ENCODE data around the gene FOXN3.
A peak's percentile ranks its signal among the peaks of the same experiment; 100 is the strongest.

The FOXN3 gene, protein sequence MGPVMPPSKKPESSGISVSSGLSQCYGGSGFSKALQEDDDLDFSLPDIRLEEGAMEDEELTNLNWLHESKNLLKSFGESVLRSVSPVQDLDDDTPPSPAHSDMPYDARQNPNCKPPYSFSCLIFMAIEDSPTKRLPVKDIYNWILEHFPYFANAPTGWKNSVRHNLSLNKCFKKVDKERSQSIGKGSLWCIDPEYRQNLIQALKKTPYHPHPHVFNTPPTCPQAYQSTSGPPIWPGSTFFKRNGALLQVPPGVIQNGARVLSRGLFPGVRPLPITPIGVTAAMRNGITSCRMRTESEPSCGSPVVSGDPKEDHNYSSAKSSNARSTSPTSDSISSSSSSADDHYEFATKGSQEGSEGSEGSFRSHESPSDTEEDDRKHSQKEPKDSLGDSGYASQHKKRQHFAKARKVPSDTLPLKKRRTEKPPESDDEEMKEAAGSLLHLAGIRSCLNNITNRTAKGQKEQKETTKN

DNA sequence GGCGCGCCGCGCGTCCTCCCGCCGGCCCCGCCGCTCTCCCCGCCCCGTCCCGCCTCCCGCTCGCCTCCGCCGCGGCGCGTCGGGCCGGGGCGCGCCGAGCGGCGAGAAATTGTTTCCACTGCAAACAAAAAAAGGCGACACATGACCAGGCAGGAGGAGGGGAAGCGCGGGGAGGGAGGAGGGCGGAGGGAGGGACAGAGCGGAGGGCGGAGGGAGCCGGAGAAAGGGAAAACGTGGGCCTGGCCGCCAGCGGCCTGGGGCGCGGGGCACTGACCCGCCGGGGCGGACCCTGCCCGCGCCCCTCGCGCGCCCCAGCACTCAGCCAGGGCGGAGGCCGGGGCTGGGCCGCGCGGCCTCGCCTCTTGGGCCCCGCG, at the start of gene FOXN3:
FOXN3 (minus strand) TSS at position 143 of the 374 bp plus-strand sequence. CDS start 4,757 bp downstream, outside the sequence.
- DNase-seq (ENCODE audit: extremely low spot score): peak; percentile 82
- CTCF ChIA-PET: no interaction called here
- POLR2A ChIA-PET: no interaction called here
- TF ChIP-seq NFRKB (IDR thresholded peaks at IDR 0.05): no peak
- no peak for TF ChIP-seq TARDBP (IDR thresholded peaks at IDR 0.05)
- TF ChIP-seq ZNF384 (IDR thresholded peaks at IDR 0.05): no peak
- no peak for TF ChIP-seq SP1 (IDR thresholded peaks at IDR 0.05)
- TF ChIP-seq, protein P1, sequence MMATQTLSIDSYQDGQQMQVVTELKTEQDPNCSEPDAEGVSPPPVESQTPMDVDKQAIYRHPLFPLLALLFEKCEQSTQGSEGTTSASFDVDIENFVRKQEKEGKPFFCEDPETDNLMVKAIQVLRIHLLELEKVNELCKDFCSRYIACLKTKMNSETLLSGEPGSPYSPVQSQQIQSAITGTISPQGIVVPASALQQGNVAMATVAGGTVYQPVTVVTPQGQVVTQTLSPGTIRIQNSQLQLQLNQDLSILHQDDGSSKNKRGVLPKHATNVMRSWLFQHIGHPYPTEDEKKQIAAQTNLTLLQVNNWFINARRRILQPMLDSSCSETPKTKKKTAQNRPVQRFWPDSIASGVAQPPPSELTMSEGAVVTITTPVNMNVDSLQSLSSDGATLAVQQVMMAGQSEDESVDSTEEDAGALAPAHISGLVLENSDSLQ (IDR thresholded peaks at IDR 0.05): no peak
- TF ChIP-seq ARNT (IDR thresholded peaks at IDR 0.05): no peak
- TF ChIP-seq SUZ12 (IDR thresholded peaks at IDR 0.05): no peak
- no peak for TF ChIP-seq FOXM1 (IDR thresholded peaks at IDR 0.05; ENCODE audit: borderline replicate concordance)
- no peak for TF ChIP-seq L3MBTL2 (conservative IDR thresholded peaks at IDR 0.05)
- TF ChIP-seq BHLHE40 (IDR thresholded peaks at IDR 0.05; ENCODE audit: borderline replicate concordance): no peak
- no peak for TF ChIP-seq HDGF (IDR thresholded peaks at IDR 0.05; ENCODE audit: borderline replicate concordance)
- no peak for TF ChIP-seq FOXA1 (IDR thresholded peaks at IDR 0.05)
- TF ChIP-seq CTBP1 (IDR thresholded peaks at IDR 0.05; ENCODE audit: borderline replicate concordance): no peak
- no peak for TF ChIP-seq ELF4 (IDR thresholded peaks at IDR 0.05)
- TF ChIP-seq FOXK2 (IDR thresholded peaks at IDR 0.05): no peak
- no peak for TF ChIP-seq LEF1 (IDR thresholded peaks at IDR 0.05; ENCODE audit: borderline replicate concordance)

DNA sequence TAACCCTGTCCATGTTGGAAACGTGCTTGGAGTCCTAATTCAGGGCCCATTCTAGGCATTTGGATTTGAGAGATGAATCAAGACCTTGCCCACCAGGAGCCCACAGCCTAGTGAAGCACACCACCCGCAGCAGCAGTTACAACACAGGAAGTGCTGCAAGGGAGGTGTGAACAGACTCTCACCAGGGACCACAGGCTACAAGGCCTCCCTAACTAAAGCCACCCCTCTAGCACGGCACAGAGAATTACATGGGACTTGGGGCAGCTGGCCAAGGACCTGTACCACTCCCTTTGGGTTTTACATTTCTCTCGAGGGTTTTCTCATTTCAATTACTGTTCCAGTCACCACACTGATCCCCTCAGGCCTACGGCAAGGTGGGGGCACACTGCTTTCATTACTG, 49.5 kb upstream of the FOXN3 start:
- POLR2A ChIA-PET: no interaction called here
- CTCF ChIA-PET: no interaction called here
- DNase-seq (ENCODE audit: extremely low spot score): no peak
- TF ChIP-seq ZNF384 (IDR thresholded peaks at IDR 0.05): no peak

DNA sequence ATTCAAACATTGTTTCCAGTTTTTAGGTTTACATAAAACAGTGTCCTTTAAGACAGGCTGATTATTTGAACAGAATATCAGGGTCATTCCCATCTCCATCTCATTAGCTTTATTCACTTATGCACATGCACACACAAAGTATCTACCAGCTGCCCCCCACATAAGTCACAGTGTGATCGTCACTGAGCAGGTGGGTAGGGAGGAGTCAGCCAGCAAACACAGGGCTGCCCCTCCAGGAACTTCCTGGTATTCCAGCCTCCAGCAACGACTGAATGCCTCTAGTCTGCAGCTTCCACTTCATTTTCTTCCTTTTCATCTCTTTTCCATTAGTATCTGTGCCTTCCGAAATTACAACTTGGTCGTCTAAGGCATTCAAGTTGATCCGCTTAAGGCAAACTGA, 48.8 kb upstream of the FOXN3 start:
- CTCF ChIA-PET: no interaction called here
- DNase-seq (ENCODE audit: extremely low spot score): no peak
- TF ChIP-seq L3MBTL2 (conservative IDR thresholded peaks at IDR 0.05) (no peak), FOXA1 (IDR thresholded peaks at IDR 0.05) (no peak), CTBP1 (IDR thresholded peaks at IDR 0.05; ENCODE audit: borderline replicate concordance) (no peak), ARNT (IDR thresholded peaks at IDR 0.05) (no peak), FOXM1 (IDR thresholded peaks at IDR 0.05; ENCODE audit: borderline replicate concordance) (no peak), BHLHE40 (IDR thresholded peaks at IDR 0.05; ENCODE audit: borderline replicate concordance) (no peak)
- POLR2A ChIA-PET: no interaction called here

DNA sequence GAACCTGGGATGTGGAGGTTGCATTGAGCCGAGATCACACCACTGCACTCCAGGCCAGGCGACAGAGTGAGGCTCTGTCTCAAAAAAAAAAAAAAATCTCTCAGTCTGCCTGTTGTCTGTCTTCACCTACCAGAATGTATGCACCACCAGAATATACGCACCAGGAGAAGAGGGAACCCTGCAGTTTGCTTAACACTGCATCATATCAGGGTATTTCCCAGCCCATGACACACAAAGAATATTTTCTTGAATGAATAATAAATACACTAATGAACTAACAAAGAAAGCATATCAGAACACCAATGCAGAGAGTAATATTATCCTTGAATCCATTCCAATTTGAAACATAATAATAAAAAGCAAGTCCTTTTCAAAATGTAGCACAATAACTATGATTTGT, 44.2 kb upstream of the FOXN3 start:
- ChIA-PET POLR2A (no interaction called here), CTCF (no interaction called here)
- DNase-seq (ENCODE audit: extremely low spot score): no peak
- TF ChIP-seq LEF1 (IDR thresholded peaks at IDR 0.05; ENCODE audit: borderline replicate concordance) (no peak), FOXM1 (IDR thresholded peaks at IDR 0.05; ENCODE audit: borderline replicate concordance) (no peak), HDGF (IDR thresholded peaks at IDR 0.05; ENCODE audit: borderline replicate concordance) (no peak)
- TF ChIP-seq, protein P1 (IDR thresholded peaks at IDR 0.05): no peak

DNA sequence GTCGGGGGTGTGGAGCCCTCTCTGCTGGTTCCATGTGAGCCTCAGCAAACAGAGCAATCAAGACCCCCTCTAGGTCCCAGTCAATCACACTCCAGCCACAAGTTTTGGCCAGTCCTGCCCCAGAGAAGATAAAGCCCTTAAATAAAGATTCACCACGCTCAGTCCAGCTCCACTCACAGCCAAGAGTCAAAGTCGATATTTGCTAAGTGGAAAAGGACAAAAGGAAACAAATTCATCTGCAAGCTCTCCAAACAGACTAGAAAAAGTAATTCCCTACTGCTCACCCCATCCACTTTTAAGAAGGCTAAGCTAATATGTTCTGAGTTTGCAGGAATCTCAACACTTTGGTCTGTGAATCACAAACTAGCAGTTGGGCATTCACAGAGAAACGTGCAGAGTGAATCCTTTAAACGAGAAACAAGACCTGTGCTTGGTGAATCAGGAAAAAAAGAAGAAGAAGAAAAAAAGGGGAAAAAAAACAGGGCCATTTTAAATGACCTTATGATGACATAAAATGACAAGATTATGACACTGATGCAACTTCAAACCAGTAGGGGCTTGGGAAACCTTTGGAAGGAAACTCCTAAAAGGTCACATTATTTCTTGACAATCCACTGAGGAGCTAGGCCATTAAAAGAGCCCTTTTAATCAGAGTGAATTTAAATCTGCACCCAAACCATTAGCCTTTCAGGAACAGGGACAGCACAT, 41.8 kb upstream of the FOXN3 start:
- ChIA-PET CTCF (no interaction called here), POLR2A (no interaction called here)
- no peak for DNase-seq (ENCODE audit: extremely low spot score)
- TF ChIP-seq SP1 (IDR thresholded peaks at IDR 0.05): no peak
- TF ChIP-seq L3MBTL2 (conservative IDR thresholded peaks at IDR 0.05): no peak

DNA sequence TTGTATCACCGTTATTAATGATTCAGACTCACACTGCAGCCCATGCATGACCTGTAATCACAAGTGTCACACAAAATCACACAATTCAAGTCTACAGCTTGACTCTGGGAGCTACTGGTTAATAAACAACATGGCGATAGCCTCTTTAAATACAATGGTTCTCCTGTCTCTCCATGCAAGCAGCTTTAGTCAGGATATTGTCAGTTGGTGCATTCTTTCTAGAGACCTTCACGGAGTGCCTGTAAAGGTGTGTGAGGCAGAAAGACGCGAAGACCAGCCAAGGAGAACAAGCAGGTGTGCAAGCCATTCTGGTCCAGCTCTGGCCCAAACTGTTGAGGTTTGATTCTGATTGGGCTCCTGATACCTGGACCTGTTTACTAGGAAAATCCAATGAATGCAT, 40.0 kb upstream of the FOXN3 start:
- TF ChIP-seq TARDBP (IDR thresholded peaks at IDR 0.05): no peak
- no peak for TF ChIP-seq FOXM1 (IDR thresholded peaks at IDR 0.05; ENCODE audit: borderline replicate concordance)
- TF ChIP-seq BHLHE40 (IDR thresholded peaks at IDR 0.05; ENCODE audit: borderline replicate concordance): no peak
- TF ChIP-seq SUZ12 (IDR thresholded peaks at IDR 0.05): no peak
- no peak for TF ChIP-seq ARNT (IDR thresholded peaks at IDR 0.05)
- no peak for TF ChIP-seq HDGF (IDR thresholded peaks at IDR 0.05; ENCODE audit: borderline replicate concordance)
- TF ChIP-seq NFRKB (IDR thresholded peaks at IDR 0.05): no peak
- no peak for TF ChIP-seq ZNF384 (IDR thresholded peaks at IDR 0.05)
- TF ChIP-seq FOXK2 (IDR thresholded peaks at IDR 0.05): no peak
- no peak for TF ChIP-seq SP1 (IDR thresholded peaks at IDR 0.05)
- no peak for TF ChIP-seq ELF4 (IDR thresholded peaks at IDR 0.05)
- no peak for TF ChIP-seq FOXA1 (IDR thresholded peaks at IDR 0.05)
- no peak for TF ChIP-seq LEF1 (IDR thresholded peaks at IDR 0.05; ENCODE audit: borderline replicate concordance)
- no peak for TF ChIP-seq L3MBTL2 (conservative IDR thresholded peaks at IDR 0.05)
- TF ChIP-seq CTBP1 (IDR thresholded peaks at IDR 0.05; ENCODE audit: borderline replicate concordance): no peak
- TF ChIP-seq, protein P1 (IDR thresholded peaks at IDR 0.05): no peak
- POLR2A ChIA-PET: no interaction called here
- no peak for DNase-seq (ENCODE audit: extremely low spot score)
- CTCF ChIA-PET: no interaction called here
